ENCODE data around the gene MASP1.

- TF ChIP-seq, protein P1, sequence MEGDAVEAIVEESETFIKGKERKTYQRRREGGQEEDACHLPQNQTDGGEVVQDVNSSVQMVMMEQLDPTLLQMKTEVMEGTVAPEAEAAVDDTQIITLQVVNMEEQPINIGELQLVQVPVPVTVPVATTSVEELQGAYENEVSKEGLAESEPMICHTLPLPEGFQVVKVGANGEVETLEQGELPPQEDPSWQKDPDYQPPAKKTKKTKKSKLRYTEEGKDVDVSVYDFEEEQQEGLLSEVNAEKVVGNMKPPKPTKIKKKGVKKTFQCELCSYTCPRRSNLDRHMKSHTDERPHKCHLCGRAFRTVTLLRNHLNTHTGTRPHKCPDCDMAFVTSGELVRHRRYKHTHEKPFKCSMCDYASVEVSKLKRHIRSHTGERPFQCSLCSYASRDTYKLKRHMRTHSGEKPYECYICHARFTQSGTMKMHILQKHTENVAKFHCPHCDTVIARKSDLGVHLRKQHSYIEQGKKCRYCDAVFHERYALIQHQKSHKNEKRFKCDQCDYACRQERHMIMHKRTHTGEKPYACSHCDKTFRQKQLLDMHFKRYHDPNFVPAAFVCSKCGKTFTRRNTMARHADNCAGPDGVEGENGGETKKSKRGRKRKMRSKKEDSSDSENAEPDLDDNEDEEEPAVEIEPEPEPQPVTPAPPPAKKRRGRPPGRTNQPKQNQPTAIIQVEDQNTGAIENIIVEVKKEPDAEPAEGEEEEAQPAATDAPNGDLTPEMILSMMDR (conservative IDR thresholded peaks at IDR 0.05 in 1 of 2, IDR thresholded peaks at IDR 0.05 in 1 of 2; ENCODE audit: low read depth in 1 of 2, low read length in 2 of 2) = no peak
- no peak for TF ChIP-seq EZH2 (IDR thresholded peaks at IDR 0.05; ENCODE audit: low read length, missing control alignments)
Measured at GRCh38 chr3:187243933-187244524, 47.5 kb downstream of the MASP1 start.

Data from fibroblast of lung (primary cell).